SU-DHL-6 (cell line): ENCODE results near the gene PIGH.
"Not testable (repeated sequence)": the region's sequence is repeated elsewhere in the genome, so short reads cannot be mapped to it uniquely, and the experiment has no call there.

ENCODE experiments used
- H2AFZ ChIP-seq: fragments of 200-600 bp; sonication (generic); 2 replicates; pipeline ENCODE4 v1.6.1; 2014; ENCODE audit warnings: low read depth, mild to moderate bottlenecking, moderate library complexity, mixed read lengths, antibody characterized with exemption, low read length; ENCODE audit not compliant: severe bottlenecking
- H3F3A ChIP-seq: fragments of 200-600 bp; shearing (Covaris generic); 2 replicates; pipeline ENCODE4 v1.6.0; 2016; ENCODE audit warnings: antibody characterized with exemption, mild to moderate bottlenecking; ENCODE audit not compliant: insufficient read depth
- H3K27ac ChIP-seq: fragments of 200-600 bp; sonication (generic); 2 replicates; pipeline ENCODE4 v1.5.1; 2016; ENCODE audit warnings: low read depth, mild to moderate bottlenecking, low read length, moderate library complexity, mixed read lengths
- H3K27me3 ChIP-seq: fragments of 200-600 bp; sonication (generic), shearing (Covaris generic); 2 replicates; pipeline ENCODE4 v1.6.0; 2014; ENCODE audit warnings: mild to moderate bottlenecking, low read length
- H3K36me3 ChIP-seq: fragments of 200-600 bp; sonication (generic); 2 replicates; pipeline ENCODE4 v1.6.1; 2014; ENCODE audit warnings: mild to moderate bottlenecking, low read length, mixed read lengths
- H3K4me2 ChIP-seq: fragments of 300-600, 200-600 bp; shearing (Covaris generic), sonication (generic); 2 replicates; pipeline ENCODE4 v1.6.0; 2014; ENCODE audit warnings: low read length, low read depth, mild to moderate bottlenecking; ENCODE audit not compliant: poor library complexity, severe bottlenecking
- H3K4me3 ChIP-seq: fragments of 200-600 bp; sonication (generic); 2 replicates; pipeline ENCODE4 v1.5.1; 2014; ENCODE audit warnings: antibody characterized with exemption, low read length, mild to moderate bottlenecking, mixed read lengths; ENCODE audit not compliant: insufficient read depth, poor library complexity, severe bottlenecking
- H3K79me2 ChIP-seq: fragments of 200-600 bp; sonication (generic); 2 replicates; pipeline ENCODE4 v1.6.1; 2014; ENCODE audit warnings: mild to moderate bottlenecking, low read length, moderate library complexity; ENCODE audit not compliant: insufficient read depth
- H3K9ac ChIP-seq: fragments of 200-600 bp; sonication (generic); 2 replicates; pipeline ENCODE4 v1.7.0; 2014; ENCODE audit warnings: mild to moderate bottlenecking, low read length
- H3K9me2 ChIP-seq: fragments of 200-600 bp; sonication (generic); replicated peaks from 2 replicates; pipeline ENCODE4 v1.6.1; 2014; ENCODE audit warnings: low read length; ENCODE audit not compliant: insufficient read depth
- H3K9me3 ChIP-seq: fragments of 200-600 bp; sonication (generic); 2 replicates; pipeline ENCODE4 v1.6.1; 2014; ENCODE audit warnings: low read length, mixed read lengths; ENCODE audit not compliant: insufficient read depth
- H4K20me1 ChIP-seq: fragments of 200-600 bp; sonication (generic); 2 replicates; pipeline ENCODE4 v1.6.1; 2014; ENCODE audit warnings: low read depth, mild to moderate bottlenecking, antibody characterized with exemption, low read length, moderate library complexity, mixed read lengths
- EZH2phosphoT487 ChIP-seq: fragments of 200-600 bp; sonication (generic), shearing (Covaris generic); conservative IDR thresholded peaks from 2 replicates; pipeline ENCODE4 v1.6.1; 2018; ENCODE audit warnings: mild to moderate bottlenecking, antibody characterized with exemption, low read length, moderate library complexity, mixed read lengths
- TF ChIP-seq, protein P1 (sequence below): fragments of 200-600 bp; sonication (generic); IDR thresholded peaks from one replicate; pipeline ENCODE4 v1.5.1; 2017; ENCODE audit warnings: antibody characterized with exemption, mild to moderate bottlenecking, low read length, moderate library complexity; ENCODE audit not compliant: insufficient read depth, poor library complexity, severe bottlenecking

PIGH gene

DNA sequence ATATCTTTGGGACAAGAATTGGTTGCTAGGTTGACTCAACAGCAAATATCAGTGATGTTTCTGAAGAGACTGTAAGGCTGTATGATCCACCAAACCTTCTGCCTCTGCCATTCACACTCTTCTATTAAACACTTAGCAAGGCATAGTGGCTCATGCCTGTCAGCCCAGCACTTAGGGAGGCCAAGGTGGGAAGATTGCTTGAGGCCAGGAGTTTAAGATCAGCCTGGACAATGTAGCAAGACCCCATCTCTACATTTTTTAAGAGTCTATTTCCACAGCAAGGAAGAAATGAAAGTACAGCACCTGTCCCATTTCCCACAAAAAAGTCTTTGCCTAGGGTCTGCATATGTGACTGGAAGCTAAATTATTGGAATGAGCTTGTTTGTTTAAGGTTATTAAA, 27.5 kb upstream of the PIGH start:
- H3K9ac ChIP-seq: no peak overlapping the region
- no peaks in the 10 kb centered on the region for H3F3A ChIP-seq
- TF ChIP-seq EZH2phosphoT487: no peak
- TF ChIP-seq, protein P1, sequence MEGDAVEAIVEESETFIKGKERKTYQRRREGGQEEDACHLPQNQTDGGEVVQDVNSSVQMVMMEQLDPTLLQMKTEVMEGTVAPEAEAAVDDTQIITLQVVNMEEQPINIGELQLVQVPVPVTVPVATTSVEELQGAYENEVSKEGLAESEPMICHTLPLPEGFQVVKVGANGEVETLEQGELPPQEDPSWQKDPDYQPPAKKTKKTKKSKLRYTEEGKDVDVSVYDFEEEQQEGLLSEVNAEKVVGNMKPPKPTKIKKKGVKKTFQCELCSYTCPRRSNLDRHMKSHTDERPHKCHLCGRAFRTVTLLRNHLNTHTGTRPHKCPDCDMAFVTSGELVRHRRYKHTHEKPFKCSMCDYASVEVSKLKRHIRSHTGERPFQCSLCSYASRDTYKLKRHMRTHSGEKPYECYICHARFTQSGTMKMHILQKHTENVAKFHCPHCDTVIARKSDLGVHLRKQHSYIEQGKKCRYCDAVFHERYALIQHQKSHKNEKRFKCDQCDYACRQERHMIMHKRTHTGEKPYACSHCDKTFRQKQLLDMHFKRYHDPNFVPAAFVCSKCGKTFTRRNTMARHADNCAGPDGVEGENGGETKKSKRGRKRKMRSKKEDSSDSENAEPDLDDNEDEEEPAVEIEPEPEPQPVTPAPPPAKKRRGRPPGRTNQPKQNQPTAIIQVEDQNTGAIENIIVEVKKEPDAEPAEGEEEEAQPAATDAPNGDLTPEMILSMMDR: no peak
- H3K27me3 ChIP-seq: no peaks in the 10 kb centered on the region
- H3K9me2 ChIP-seq: no peaks in the 10 kb centered on the region
- no peak overlapping the region for H2AFZ ChIP-seq
- H3K9me3 ChIP-seq: no peaks in the 10 kb centered on the region
- H3K79me2 ChIP-seq: no peaks in the 10 kb centered on the region
- no peak overlapping the region for H3K4me3 ChIP-seq
- no peak overlapping the region for H3K27ac ChIP-seq
- H3K36me3 ChIP-seq: no peaks in the 10 kb centered on the region
- H3K4me2 ChIP-seq: no peak overlapping the region
- H4K20me1 ChIP-seq: no peaks in the 10 kb centered on the region

DNA sequence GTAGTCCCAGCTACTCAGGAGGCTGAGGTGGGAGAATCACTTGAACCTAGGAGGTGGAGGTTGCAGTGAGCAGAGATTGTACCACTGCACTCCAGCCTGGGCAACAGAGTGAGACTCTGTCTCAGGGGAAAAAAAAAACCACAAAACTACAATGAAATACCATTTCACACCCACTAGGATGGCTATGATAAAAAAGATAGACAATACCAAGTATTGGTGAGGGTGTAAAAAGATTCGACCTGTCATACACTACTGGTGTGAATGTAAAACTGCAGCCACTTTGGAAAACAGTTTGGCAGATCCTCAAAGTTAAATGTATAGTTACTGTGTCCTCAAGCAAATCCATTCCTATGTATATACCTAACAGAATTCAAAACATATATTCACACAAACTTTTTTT, 26.1 kb upstream of the PIGH start:
- H3K9me2 ChIP-seq, H3K4me2 ChIP-seq, H2AFZ ChIP-seq, H4K20me1 ChIP-seq, H3K79me2 ChIP-seq, H3K36me3 ChIP-seq, H3K9me3 ChIP-seq, H3K27me3 ChIP-seq, H3K4me3 ChIP-seq, H3K27ac ChIP-seq, H3K9ac ChIP-seq, H3F3A ChIP-seq: not testable (repeated sequence)

DNA sequence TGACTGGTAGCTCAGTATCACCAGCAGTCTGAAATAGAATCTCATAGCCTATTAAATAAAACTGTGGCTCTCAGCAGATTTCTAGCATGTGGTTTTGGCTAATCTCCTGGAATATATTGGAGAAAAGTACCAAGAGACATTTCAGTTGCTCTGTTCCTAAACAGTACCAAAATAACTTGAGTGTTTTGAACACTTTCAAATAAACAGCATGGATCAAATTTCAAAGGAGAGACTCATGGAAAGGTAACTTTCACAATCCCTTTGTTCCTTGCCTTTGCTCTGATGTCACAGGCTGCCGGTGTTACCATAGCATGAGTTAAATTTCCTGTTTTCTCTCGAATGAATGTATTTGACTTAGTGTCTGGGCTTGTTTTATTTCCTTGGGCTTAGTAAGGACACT, 23.0 kb upstream of the PIGH start:
- no peak overlapping the region for H3K27ac ChIP-seq
- TF ChIP-seq, protein P1: no peak
- H3K4me3 ChIP-seq: no peak overlapping the region
- no peak overlapping the region for H3K9ac ChIP-seq
- H3K9me2 ChIP-seq: no peaks in the 10 kb centered on the region
- no peaks in the 10 kb centered on the region for H3K9me3 ChIP-seq
- no peak overlapping the region for H3K4me2 ChIP-seq
- no peaks in the 10 kb centered on the region for H3K36me3 ChIP-seq
- no peaks in the 10 kb centered on the region for H3K79me2 ChIP-seq
- H3K27me3 ChIP-seq: no peaks in the 10 kb centered on the region
- H3F3A ChIP-seq: peaks cover 10% of the 10 kb centered on the region; the same call in 1 of the 2 replicates
- H2AFZ ChIP-seq: no peak overlapping the region
- no peaks in the 10 kb centered on the region for H4K20me1 ChIP-seq

DNA sequence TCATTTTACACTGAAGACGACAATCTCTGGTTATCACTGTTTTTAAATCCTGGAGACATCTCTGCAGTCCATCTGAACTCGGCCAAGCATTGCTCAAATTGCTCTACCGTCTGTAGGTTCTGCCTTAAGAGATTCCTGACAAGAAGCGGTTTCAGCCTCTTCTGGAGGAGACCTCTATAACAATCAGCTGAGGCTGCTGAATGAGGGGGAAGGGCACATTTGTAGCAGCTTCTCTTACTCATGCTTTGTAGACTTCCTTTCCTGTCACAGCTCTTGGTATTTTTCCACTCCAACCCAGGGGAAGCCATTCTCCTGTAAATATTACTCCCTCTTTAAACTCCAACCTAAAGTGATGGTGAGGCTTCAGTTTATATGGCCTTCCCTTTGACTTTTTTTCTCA, 22.6 kb upstream of the PIGH start:
- Histone ChIP-seq H4K20me1 (no peaks in the 10 kb centered on the region), H3K36me3 (no peaks in the 10 kb centered on the region), H3K4me3 (no peak overlapping the region), H3K4me2 (no peak overlapping the region), H2AFZ (no peak overlapping the region), H3F3A (peaks cover 10% of the 10 kb centered on the region; the same call in 1 of the 2 replicates), H3K27ac (no peak overlapping the region), H3K27me3 (no peaks in the 10 kb centered on the region), H3K79me2 (no peaks in the 10 kb centered on the region), H3K9me3 (no peaks in the 10 kb centered on the region), H3K9me2 (no peaks in the 10 kb centered on the region), H3K9ac (no peak overlapping the region)
- no peak for TF ChIP-seq EZH2phosphoT487
- TF ChIP-seq, protein P1: no peak
